ENCODE results near the gene ICOS.
"Not testable (repeated sequence)": the region's sequence is repeated elsewhere in the genome, so short reads cannot be mapped to it uniquely, and the experiment has no call there.

The ICOS gene

DNA sequence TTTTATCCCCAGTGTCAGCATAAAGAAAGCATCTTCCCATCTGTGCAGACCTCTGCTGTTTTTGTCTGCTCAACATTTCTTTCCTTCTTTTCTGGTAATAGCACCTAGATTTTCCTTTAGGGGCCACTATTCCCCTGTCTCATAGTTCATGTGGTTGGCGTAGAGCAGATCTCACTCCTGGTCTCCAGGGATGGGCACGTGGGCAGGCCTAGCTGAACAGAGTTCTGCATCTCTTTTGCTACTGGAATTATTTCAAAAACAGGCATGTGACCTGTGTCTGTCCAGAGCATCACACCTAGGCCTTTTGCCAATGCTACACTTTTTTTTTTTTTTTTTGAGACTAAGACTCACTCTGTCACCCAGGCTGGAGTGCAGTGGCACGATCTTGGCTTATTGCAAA, 17.7 kb upstream of the ICOS start:
- TF ChIP-seq, protein P1, sequence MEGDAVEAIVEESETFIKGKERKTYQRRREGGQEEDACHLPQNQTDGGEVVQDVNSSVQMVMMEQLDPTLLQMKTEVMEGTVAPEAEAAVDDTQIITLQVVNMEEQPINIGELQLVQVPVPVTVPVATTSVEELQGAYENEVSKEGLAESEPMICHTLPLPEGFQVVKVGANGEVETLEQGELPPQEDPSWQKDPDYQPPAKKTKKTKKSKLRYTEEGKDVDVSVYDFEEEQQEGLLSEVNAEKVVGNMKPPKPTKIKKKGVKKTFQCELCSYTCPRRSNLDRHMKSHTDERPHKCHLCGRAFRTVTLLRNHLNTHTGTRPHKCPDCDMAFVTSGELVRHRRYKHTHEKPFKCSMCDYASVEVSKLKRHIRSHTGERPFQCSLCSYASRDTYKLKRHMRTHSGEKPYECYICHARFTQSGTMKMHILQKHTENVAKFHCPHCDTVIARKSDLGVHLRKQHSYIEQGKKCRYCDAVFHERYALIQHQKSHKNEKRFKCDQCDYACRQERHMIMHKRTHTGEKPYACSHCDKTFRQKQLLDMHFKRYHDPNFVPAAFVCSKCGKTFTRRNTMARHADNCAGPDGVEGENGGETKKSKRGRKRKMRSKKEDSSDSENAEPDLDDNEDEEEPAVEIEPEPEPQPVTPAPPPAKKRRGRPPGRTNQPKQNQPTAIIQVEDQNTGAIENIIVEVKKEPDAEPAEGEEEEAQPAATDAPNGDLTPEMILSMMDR (IDR thresholded peaks at IDR 0.05; ENCODE audit: insufficient read depth, low read length, poor library complexity, severe bottlenecking) = no peak
- no peak for TF ChIP-seq EZH2phosphoT487 (conservative IDR thresholded peaks at IDR 0.05; ENCODE audit: low read length)
- no peak overlapping the region for H3K4me2 ChIP-seq (ENCODE audit: low read depth, low read length, poor library complexity, severe bottlenecking)
- H3K36me3 ChIP-seq (ENCODE audit: low read length) = no peaks in the 10 kb centered on the region
- H3K79me2 ChIP-seq (ENCODE audit: insufficient read depth, low read length) = no peaks in the 10 kb centered on the region
- H2AFZ ChIP-seq (ENCODE audit: low read depth, low read length, severe bottlenecking) = no peak overlapping the region
- no peaks in the 10 kb centered on the region for H3K9me3 ChIP-seq (ENCODE audit: insufficient read depth, low read length)
- no peaks in the 10 kb centered on the region; the same call in 1 of the 2 replicates for H3F3A ChIP-seq (ENCODE audit: insufficient read depth)
- no peak overlapping the region for H3K9ac ChIP-seq (ENCODE audit: low read length)
- H3K27me3 ChIP-seq (ENCODE audit: low read length) = no peaks in the 10 kb centered on the region
- no peaks in the 10 kb centered on the region for H4K20me1 ChIP-seq (ENCODE audit: low read depth, low read length)
- no peaks in the 10 kb centered on the region for H3K9me2 ChIP-seq (replicated peaks; ENCODE audit: insufficient read depth, low read length)
- H3K4me3 ChIP-seq (ENCODE audit: insufficient read depth, low read length, poor library complexity, severe bottlenecking) = no peak overlapping the region
- no peak overlapping the region for H3K27ac ChIP-seq (ENCODE audit: low read depth, low read length)

DNA sequence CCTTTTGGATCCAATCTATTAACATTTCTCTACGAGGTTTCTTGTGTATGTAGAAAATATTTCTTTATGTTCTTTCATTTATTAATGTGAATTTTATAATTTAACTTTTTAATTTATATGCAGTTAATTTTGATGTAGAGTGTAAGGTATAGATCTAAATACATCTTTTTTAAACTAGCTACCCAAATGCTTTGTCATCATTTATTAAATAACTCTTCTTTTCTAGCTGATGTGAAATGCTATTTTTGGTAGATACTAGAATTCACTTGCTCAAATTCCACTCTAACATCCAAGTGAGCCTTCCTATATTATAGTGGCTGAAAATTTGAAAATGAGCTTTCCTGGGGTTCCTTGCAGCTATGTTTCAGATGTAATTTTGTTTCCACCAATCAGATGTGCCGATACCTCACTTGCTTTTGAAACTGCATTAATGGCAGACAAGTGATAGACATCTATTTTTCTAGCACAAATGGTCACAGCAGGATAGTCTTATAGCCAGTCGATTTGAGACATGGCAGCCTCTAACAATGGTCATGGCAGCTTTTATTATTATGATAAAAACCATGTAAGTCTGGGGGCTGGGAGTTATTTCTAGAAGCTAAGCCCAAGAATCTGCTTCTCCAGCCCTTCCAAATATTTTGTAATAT, 10.9 kb upstream of the ICOS start:
- Histone ChIP-seq H4K20me1 (ENCODE audit: low read depth, low read length) (no peaks in the 10 kb centered on the region), H3F3A (ENCODE audit: insufficient read depth) (no peaks in the 10 kb centered on the region), H3K9me3 (ENCODE audit: insufficient read depth, low read length) (no peaks in the 10 kb centered on the region), H3K27ac (ENCODE audit: low read depth, low read length) (no peak overlapping the region), H3K4me2 (ENCODE audit: low read depth, low read length, poor library complexity, severe bottlenecking) (no peak overlapping the region), H3K79me2 (ENCODE audit: insufficient read depth, low read length) (no peaks in the 10 kb centered on the region), H3K36me3 (ENCODE audit: low read length) (no peaks in the 10 kb centered on the region), H3K9me2 (replicated peaks; ENCODE audit: insufficient read depth, low read length) (no peaks in the 10 kb centered on the region), H3K9ac (ENCODE audit: low read length) (no peak overlapping the region), H3K27me3 (ENCODE audit: low read length) (no peaks in the 10 kb centered on the region), H2AFZ (ENCODE audit: low read depth, low read length, severe bottlenecking) (no peak overlapping the region), H3K4me3 (ENCODE audit: insufficient read depth, low read length, poor library complexity, severe bottlenecking) (no peak overlapping the region)
- TF ChIP-seq, protein P1 (IDR thresholded peaks at IDR 0.05; ENCODE audit: insufficient read depth, low read length, poor library complexity, severe bottlenecking) = no peak
- no peak for TF ChIP-seq EZH2phosphoT487 (conservative IDR thresholded peaks at IDR 0.05; ENCODE audit: low read length)

DNA sequence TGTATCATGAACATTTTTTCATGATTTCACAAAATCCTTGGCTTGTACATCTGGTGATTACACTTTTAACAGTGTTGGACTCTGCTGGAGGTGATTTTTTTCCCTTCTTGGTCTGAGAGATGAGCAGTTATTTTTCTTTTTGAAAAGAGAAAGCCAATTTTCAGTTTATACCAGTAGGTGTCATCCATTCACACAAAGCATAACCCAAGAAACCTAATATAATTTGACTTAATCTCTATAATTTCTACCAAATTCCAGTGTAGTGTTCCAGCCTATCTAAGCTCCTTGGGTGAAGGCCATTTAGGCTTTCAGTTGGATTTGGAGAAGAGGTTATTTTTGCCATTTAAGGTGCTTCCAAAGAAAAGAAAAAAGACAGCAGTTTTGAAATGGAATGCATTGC, 7.7 kb upstream of the ICOS start:
- Histone ChIP-seq H3K9ac (ENCODE audit: low read length) (no peak overlapping the region), H3K4me3 (ENCODE audit: insufficient read depth, low read length, poor library complexity, severe bottlenecking) (no peak overlapping the region), H3K4me2 (ENCODE audit: low read depth, low read length, poor library complexity, severe bottlenecking) (no peak overlapping the region), H3K9me3 (ENCODE audit: insufficient read depth, low read length) (no peaks in the 10 kb centered on the region), H3K79me2 (ENCODE audit: insufficient read depth, low read length) (no peaks in the 10 kb centered on the region), H3K27me3 (ENCODE audit: low read length) (no peaks in the 10 kb centered on the region), H2AFZ (ENCODE audit: low read depth, low read length, severe bottlenecking) (no peak overlapping the region), H4K20me1 (ENCODE audit: low read depth, low read length) (no peaks in the 10 kb centered on the region), H3K36me3 (ENCODE audit: low read length) (no peaks in the 10 kb centered on the region), H3K27ac (ENCODE audit: low read depth, low read length) (no peak overlapping the region), H3F3A (ENCODE audit: insufficient read depth) (no peaks in the 10 kb centered on the region), H3K9me2 (replicated peaks; ENCODE audit: insufficient read depth, low read length) (no peaks in the 10 kb centered on the region)
- TF ChIP-seq EZH2phosphoT487 (conservative IDR thresholded peaks at IDR 0.05; ENCODE audit: low read length) = no peak
- TF ChIP-seq, protein P1 (IDR thresholded peaks at IDR 0.05; ENCODE audit: insufficient read depth, low read length, poor library complexity, severe bottlenecking) = peak; percentile 12

DNA sequence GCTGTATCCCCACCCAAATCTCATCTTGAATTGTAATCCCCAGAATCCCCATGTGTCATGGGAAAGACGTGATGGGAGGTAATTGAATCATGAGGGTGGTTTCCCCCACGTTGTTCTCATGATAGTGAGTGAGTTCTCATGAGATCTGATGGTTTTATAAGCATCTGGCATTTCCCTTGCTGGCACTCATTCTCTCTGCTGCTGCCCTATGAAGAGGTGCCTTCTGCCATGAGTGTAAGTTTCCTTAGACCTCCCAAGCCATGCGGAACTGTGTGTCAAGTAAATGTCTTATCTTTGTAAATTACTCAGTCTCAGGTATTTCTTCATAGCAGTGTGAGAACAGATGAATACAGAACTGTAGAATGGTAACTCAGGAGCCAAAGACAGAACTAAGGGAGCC, 5.3 kb upstream of the ICOS start:
- H3K27ac ChIP-seq (ENCODE audit: low read depth, low read length); H3F3A ChIP-seq (ENCODE audit: insufficient read depth); H3K79me2 ChIP-seq (ENCODE audit: insufficient read depth, low read length); H3K4me3 ChIP-seq (ENCODE audit: insufficient read depth, low read length, poor library complexity, severe bottlenecking); H3K9ac ChIP-seq (ENCODE audit: low read length); H3K27me3 ChIP-seq (ENCODE audit: low read length); H2AFZ ChIP-seq (ENCODE audit: low read depth, low read length, severe bottlenecking); H3K9me3 ChIP-seq (ENCODE audit: insufficient read depth, low read length); H3K9me2 ChIP-seq (replicated peaks; ENCODE audit: insufficient read depth, low read length); H3K36me3 ChIP-seq (ENCODE audit: low read length); H3K4me2 ChIP-seq (ENCODE audit: low read depth, low read length, poor library complexity, severe bottlenecking); H4K20me1 ChIP-seq (ENCODE audit: low read depth, low read length): not testable (repeated sequence)

Measured in SU-DHL-6 (cell line).